CD4-positive, alpha-beta T cell treated with Interleukin-15 for 1 hour (primary cell): Measurements from ENCODE around the gene CNRIP1.

Source experiments
- DNase-seq: peaks from one replicate; pipeline ENCODE4 v3.0.0-alpha.2; 2020

CNRIP1 gene

DNA sequence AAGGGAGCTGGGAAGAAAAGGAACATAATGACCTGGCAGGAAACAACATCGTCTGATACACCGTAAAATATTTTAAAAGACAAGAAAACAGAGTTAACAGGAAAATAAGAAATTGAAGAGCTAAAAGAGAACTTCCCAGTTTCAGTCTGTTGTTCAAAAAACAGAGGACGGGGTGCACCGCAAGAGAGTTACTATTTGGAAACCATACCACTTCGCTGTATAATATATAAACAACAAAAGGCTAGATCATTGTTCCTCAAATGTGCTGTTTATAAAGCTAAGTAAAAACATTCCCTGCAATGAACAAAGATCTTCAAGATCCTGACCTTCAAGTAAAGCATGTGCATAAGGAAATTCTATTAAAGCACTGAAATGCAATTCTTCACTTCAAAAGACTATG lies 69.6 kb downstream of the CNRIP1 start:
- DNase-seq: no peak

DNA sequence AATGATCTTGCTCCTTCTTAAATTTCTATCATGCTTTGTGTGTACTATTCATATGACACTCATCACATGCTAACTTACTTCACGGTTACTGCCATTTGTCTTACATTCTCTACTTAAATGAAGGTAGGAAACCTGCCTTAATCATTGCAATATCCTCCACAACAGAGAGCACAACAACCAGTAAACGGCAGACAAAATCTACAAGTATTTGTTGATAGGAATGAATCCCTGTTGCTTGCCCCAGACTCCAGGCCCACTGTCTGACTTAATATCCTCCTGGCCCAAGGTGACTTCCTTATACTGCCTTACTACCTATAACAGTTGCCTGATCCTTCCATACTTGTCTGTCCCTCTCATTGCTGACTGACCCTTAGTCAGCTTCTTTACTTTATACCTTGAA lies 70.9 kb downstream of the CNRIP1 start:
- DNase-seq: no peak

DNA sequence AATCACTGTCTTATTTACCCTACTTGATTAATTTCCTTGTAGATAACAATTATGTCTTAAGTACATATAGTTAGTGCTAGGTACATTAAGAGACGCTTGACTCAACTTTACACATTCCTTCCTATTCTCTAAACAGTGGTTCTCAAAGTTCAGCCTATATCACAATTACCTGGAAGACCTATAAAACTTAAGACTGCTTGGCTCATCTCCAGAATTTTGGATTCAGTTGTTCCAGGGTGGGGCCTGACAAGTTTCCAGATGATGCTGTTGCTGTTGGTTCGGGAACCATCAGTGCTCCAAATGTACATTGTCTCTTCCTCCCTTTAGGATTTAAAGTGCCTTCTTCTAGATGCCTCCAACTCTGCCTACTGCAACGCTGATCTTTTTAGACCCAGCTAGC lies 71.4 kb downstream of the CNRIP1 start:
- no peak for DNase-seq

DNA sequence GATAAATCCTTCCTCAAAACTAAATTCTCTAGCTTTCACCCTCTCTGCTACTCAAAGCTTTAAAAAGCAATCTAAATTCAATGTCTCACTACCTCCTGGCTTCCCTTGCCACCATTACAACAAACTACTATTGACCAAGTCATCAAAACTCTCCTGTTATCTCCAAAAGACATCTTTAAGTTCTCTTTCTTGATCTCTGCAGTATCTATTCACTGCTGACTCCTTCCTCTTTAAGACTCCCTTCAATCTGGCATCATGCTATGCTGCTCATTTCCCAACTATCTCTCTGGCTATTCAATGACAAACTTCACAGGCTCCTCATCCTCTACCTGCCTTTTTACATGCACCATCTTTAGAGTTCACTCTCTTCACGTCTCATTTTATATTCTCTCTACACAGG lies 73.4 kb downstream of the CNRIP1 start:
- no peak for DNase-seq

DNA sequence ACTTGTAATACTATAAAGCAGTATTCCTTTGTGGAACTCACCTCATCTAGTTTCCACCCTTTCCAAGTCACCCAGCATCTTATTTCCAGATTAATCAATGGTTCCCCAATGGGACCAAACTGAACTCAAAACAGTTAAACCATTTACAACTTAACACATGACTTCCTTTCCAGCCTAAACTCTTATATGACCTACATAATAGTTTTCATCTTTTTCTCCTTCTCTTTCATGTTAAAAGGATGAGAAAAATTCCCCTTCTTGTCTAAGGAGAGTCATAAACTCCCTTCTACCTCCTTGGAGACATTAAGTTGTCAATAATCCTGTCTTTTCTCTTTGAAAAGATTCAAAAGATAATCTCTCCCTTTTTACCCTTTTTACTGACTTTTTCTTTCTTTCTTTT lies 74.1 kb downstream of the CNRIP1 start:
- no peak for DNase-seq

DNA sequence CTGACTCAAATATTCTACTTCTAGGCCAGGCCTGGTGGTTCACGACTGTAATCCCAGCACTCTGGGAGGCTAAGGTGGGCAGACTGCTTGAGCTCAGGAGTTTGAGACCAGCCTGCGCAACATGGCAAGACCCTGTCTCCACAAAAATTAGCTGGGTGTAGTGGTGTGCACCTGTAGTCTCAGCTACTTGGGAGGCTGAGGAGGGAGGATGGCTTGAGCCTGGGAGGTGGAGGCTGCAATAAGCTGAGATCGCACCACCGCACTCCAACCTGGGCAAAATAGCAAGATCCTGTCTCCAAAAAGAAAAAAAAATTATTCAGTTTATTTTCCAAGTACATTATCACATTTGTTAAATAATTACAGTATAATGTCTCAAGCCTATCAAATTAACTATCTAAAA lies 74.7 kb downstream of the CNRIP1 start:
- DNase-seq: no peak

DNA sequence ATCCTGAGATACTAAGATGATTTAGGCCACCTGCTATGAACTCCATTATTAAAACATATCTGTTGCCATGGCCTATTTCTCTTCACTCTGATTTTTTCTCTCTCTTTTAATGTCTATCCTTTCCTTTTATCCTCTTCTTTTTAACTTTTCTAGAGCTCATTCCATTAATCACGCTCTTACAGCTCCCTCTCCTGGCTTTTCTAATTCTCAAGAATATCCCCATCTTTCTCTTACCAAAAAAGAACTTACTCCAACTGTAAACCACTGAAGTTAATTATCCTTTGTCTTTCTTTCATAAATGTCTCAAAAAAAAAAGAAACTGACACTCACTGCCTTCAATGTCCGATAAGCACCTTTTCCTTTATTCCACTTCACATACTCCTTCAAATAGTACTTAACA lies 75.3 kb downstream of the CNRIP1 start:
- DNase-seq: no peak
